HuH-7.5 (cell line): Measurements from ENCODE around the gene APEH.

Source experiments
- DNase-seq: peaks from one replicate; pipeline ENCODE4 v3.0.0; 2011; ENCODE audit warnings: low spot score

APEH gene

GRCh38 chr3:49650637-49651036 lies 23.5 kb upstream of the APEH start:
- DNase-seq = no peak

- no peak for DNase-seq
Measured at GRCh38 chr3:49652218-49652902, 21.8 kb upstream of the APEH start.

- DNase-seq = no peak
Measured at GRCh38 chr3:49652903-49653415, 21.2 kb upstream of the APEH start.

- DNase-seq = no peak
Measured at GRCh38 chr3:49653621-49654020, 20.5 kb upstream of the APEH start.

- DNase-seq = no peak
Measured at GRCh38 chr3:49654176-49654825, 19.9 kb upstream of the APEH start.

- DNase-seq = no peak
Measured at GRCh38 chr3:49654955-49655556, 19.1 kb upstream of the APEH start.

GRCh38 chr3:49655731-49656285 lies 18.3 kb upstream of the APEH start:
- DNase-seq = no peak

- no peak for DNase-seq
Measured at GRCh38 chr3:49656541-49657112, 17.5 kb upstream of the APEH start.

GRCh38 chr3:49657208-49657915 lies 16.8 kb upstream of the APEH start:
- DNase-seq = no peak

- no peak for DNase-seq
Measured at GRCh38 chr3:49658711-49659110, 15.4 kb upstream of the APEH start.

- DNase-seq = no peak
Measured at GRCh38 chr3:49659756-49660155, 14.4 kb upstream of the APEH start.

- DNase-seq = no peak
Measured at GRCh38 chr3:49661281-49661680, 12.9 kb upstream of the APEH start.

GRCh38 chr3:49662021-49662420 lies 12.1 kb upstream of the APEH start:
- no peak for DNase-seq

GRCh38 chr3:49662720-49663413 lies 11.3 kb upstream of the APEH start:
- no peak for DNase-seq

GRCh38 chr3:49663831-49664230 lies 10.3 kb upstream of the APEH start:
- DNase-seq = no peak

GRCh38 chr3:49664300-49664699 lies 9.9 kb upstream of the APEH start:
- no peak for DNase-seq

- no peak for DNase-seq
Measured at GRCh38 chr3:49665822-49666519, 8.2 kb upstream of the APEH start.

GRCh38 chr3:49666592-49666991 lies 7.6 kb upstream of the APEH start:
- DNase-seq = peak; percentile 77

GRCh38 chr3:49667701-49668413 lies 6.3 kb upstream of the APEH start:
- no peak for DNase-seq

- DNase-seq = peak; percentile 83
Measured at GRCh38 chr3:49668414-49668797, 5.7 kb upstream of the APEH start.
